OCI-LY7 (cell line): ENCODE measurements around the gene GGT6.

Source experiments
- EZH2phosphoT487 ChIP-seq: fragments of 200-600 bp; sonication (generic); IDR thresholded peaks from 2 replicates; pipeline ENCODE4 v1.6.1; 2018; ENCODE audit warnings: low read depth, borderline replicate concordance, mild to moderate bottlenecking, mixed run types, antibody characterized with exemption, low read length, moderate library complexity, mixed read lengths
- TF ChIP-seq, protein P1 (sequence below): fragments of 200-600 bp; sonication (generic); conservative IDR thresholded peaks from 2 replicates; pipeline ENCODE4 v1.5.1; 2014; ENCODE audit warnings: mild to moderate bottlenecking, antibody characterized with exemption, low read length, moderate library complexity, mixed read lengths

DNA sequence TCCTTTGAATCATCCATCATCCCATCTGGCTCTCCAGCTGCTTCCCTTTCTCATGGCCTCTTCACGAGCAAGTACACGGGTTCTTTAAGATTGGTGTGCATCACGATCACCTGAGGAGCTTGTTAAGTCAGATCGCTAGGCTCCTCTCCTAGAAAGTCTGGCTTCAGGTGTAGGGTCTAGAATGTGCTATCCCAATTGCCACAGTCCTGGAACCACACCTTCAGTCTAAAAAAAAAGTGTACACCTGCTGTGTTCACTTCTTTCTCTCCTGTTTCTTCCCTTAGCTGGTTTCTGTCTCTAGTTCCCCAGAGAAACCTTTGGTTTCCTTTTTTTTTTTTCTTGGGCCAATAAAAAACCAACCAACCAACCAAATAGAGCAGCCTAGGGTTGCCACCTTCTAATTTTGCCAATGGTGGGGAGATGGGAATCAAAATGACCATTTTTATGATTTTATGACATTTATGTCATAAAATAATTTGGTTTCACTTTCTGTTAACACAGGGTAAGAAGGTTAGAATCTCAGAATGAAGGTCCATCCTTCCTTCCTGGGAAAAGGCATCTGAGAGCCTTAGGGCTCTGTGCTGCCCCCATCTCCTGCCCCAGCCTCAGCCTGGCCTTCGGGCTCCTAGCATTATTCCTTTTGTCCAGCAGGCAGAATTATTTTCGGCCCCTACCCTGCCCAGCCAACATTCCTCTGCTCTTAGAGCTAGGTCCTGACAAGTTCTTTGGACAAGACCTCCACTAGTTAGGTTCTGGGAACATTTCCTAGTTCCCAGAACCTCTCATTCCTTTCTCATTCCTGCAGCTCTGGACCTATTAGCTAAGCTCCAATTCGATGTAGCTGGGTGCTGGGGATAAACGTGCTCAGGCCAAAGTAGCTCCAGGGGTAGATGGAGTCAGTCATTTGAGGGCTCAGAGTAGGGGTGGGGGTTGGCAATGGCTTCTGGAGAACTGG is 1.9 kb upstream of the GGT6 start:
- TF ChIP-seq, protein P1, sequence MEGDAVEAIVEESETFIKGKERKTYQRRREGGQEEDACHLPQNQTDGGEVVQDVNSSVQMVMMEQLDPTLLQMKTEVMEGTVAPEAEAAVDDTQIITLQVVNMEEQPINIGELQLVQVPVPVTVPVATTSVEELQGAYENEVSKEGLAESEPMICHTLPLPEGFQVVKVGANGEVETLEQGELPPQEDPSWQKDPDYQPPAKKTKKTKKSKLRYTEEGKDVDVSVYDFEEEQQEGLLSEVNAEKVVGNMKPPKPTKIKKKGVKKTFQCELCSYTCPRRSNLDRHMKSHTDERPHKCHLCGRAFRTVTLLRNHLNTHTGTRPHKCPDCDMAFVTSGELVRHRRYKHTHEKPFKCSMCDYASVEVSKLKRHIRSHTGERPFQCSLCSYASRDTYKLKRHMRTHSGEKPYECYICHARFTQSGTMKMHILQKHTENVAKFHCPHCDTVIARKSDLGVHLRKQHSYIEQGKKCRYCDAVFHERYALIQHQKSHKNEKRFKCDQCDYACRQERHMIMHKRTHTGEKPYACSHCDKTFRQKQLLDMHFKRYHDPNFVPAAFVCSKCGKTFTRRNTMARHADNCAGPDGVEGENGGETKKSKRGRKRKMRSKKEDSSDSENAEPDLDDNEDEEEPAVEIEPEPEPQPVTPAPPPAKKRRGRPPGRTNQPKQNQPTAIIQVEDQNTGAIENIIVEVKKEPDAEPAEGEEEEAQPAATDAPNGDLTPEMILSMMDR, result no peak
- TF ChIP-seq EZH2phosphoT487, result no peak
